Sigmoid colon (tissue), 4 donors: ENCODE data around the gene UGCG.

Experiments used
- EP300 ChIP-seq, 4 donors: sonication (generic); formaldehyde crosslinking; IDR thresholded peaks; one replicate each; pipeline ENCODE4 v1.6.1; 2017; ENCODE audit warnings: antibody characterized with exemption in 4 of 4
- POLR2A ChIP-seq, 2 donors: fragments of 450-650 bp; IDR thresholded peaks; one replicate each; pipeline ENCODE4 v1.6.1; 2016; ENCODE audit warnings: antibody characterized with exemption in 2 of 2, mild to moderate bottlenecking in 2 of 2, moderate library complexity in 2 of 2
- POLR2AphosphoS5 ChIP-seq, 4 donors: sonication (generic); formaldehyde crosslinking; IDR thresholded peaks; one replicate each; pipeline ENCODE4 v1.6.1; 2017; ENCODE audit warnings: antibody characterized with exemption in 4 of 4
- TF ChIP-seq, protein P1 (sequence below), 4 experiments: fragments of 450-650 bp in 3 of 4; fragments of 200-600 bp in 1 of 4; IDR thresholded peaks; one replicate each; pipeline ENCODE4 v1.5.1; 2016 to 2019; ENCODE audit warnings: antibody characterized with exemption in 4 of 4, mild to moderate bottlenecking in 3 of 4, moderate library complexity in 2 of 4

GRCh38 chr9:111955048-111955447 lies 58.4 kb downstream of the UGCG start:
- TF ChIP-seq, protein P1, sequence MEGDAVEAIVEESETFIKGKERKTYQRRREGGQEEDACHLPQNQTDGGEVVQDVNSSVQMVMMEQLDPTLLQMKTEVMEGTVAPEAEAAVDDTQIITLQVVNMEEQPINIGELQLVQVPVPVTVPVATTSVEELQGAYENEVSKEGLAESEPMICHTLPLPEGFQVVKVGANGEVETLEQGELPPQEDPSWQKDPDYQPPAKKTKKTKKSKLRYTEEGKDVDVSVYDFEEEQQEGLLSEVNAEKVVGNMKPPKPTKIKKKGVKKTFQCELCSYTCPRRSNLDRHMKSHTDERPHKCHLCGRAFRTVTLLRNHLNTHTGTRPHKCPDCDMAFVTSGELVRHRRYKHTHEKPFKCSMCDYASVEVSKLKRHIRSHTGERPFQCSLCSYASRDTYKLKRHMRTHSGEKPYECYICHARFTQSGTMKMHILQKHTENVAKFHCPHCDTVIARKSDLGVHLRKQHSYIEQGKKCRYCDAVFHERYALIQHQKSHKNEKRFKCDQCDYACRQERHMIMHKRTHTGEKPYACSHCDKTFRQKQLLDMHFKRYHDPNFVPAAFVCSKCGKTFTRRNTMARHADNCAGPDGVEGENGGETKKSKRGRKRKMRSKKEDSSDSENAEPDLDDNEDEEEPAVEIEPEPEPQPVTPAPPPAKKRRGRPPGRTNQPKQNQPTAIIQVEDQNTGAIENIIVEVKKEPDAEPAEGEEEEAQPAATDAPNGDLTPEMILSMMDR (IDR thresholded peaks at IDR 0.05) = no peak
- no peak for TF ChIP-seq POLR2A (IDR thresholded peaks at IDR 0.05)
- no peak for TF ChIP-seq POLR2AphosphoS5 (IDR thresholded peaks at IDR 0.05)
- no peak for TF ChIP-seq EP300 (IDR thresholded peaks at IDR 0.05)
